ENCODE data around the gene P2RY13.

Gene P2RY13

DNA sequence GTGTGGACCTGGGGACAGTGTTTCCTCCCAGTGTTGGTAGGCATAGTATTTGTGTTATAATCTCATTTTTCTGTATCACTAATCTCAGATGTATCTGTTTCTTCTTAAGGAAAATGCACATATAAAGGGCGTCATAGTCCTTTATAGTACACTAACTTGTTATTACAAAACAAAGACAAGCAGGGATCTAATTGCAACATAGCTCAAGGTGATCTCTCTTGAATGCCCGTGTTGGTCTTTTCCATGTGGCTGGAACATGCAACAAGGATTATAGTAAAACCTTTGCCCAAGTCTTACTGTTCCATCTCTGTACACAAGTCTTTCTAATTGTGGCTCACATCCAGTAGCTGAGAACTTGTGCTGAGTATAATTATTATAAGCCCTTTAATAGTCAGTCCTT is 9.2 kb downstream of the P2RY13 start:
- DNase-seq (ENCODE audit: low read depth) = no peak

GRCh38 chr3:151319628-151320027 is 9.7 kb downstream of the P2RY13 start:
- no peak for DNase-seq (ENCODE audit: low read depth)

DNA sequence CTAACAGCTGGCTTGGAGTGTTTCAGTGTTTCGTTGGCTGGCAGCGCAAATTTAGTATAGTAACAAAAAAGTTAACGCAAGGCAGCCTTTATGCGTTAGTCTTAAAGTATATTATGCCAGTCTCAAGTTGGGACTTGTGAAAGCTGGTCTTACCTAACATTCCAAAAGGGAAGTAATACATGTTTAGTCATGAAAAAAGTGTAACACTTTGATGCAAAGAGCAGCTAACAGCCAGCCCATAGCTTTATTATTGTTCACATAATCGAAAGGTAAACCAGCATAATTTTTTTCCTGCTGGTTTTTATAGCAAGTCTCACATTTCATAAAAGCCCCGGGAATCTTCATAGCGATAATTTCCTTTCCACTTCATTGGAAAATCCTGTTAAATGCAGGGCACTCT is 10.4 kb downstream of the P2RY13 start:
- DNase-seq (ENCODE audit: low read depth) = no peak

GRCh38 chr3:151318313-151318712 is 11.0 kb downstream of the P2RY13 start:
- no peak for DNase-seq (ENCODE audit: low read depth)

DNA sequence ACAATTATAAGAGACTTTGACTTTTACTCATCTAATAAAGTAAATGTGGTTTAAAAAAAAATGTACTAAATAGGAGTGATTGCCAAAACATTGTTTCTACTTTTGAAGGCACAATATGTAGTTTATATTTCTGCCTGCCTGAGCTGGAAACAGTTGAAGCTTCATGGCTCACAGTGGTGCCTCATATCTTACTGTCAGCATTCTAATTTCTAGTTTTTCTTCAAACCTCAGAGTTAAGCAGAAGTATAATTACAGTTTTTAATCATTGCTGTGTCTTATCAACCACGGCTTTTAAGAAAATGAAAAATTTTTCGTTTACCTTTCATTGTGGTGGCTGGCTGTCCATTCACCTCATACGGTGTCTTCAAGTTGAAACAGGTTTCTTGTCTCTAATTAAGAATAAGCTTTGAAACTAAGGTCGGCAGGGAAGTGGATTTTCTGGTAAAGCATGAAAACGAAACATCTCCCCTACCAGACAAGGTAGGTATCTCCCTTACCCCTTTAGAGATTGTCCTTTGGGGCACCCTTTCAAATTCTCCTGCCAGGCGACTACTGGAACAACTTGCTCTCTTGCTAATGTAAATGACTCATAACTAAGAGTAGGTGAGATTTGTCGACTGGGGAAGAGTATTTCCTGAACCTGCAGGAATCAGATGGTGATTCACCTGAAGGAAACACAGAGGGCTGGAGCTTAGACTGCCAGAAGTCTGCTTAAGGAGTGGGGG is 12.9 kb downstream of the P2RY13 start, which contains the start of gene GPR87:
GPR87 (minus strand) TSS at position 554 of the 725 bp plus-strand sequence. CDS start 16,720 bp downstream, outside the sequence.
- DNase-seq (ENCODE audit: low read depth) = no peak

GRCh38 chr3:151315846-151316245 is 13.5 kb downstream of the P2RY13 start:
- DNase-seq (ENCODE audit: low read depth) = no peak

- DNase-seq (ENCODE audit: low read depth) = no peak
Measured at GRCh38 chr3:151315136-151315535, 14.2 kb downstream of the P2RY13 start.

GRCh38 chr3:151314593-151314992 is 14.8 kb downstream of the P2RY13 start:
- DNase-seq (ENCODE audit: low read depth) = no peak

- no peak for DNase-seq (ENCODE audit: low read depth)
Measured at GRCh38 chr3:151314137-151314536, 15.2 kb downstream of the P2RY13 start.

- DNase-seq (ENCODE audit: low read depth) = no peak
Measured at GRCh38 chr3:151312972-151313371, 16.4 kb downstream of the P2RY13 start.

GRCh38 chr3:151309566-151309965 is 19.8 kb downstream of the P2RY13 start:
- DNase-seq (ENCODE audit: low read depth) = no peak

- DNase-seq (ENCODE audit: low read depth) = no peak
Measured at GRCh38 chr3:151307583-151308488, 21.5 kb downstream of the P2RY13 start.

- DNase-seq (ENCODE audit: low read depth) = no peak
Measured at GRCh38 chr3:151307131-151307530, 22.2 kb downstream of the P2RY13 start.

GRCh38 chr3:151306168-151306810 is 23.1 kb downstream of the P2RY13 start:
- DNase-seq (ENCODE audit: low read depth) = no peak

DNA sequence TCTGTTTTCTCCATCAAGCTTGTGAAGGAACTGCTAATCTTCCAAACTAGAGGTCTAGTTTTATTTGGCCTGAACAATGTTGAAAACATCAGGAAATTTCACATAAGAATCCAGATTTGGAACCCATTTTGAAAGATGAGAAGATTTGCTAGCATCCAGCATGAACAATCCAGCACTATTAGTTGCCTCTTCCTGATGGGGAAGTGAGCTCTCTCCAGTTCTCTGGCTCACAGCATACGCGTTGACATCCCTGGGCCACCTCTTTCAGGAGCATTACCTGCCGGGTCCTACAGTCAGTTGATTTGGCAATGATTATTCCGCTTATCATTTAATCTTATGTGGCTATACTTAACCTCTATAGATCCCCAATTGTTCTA is 23.6 kb downstream of the P2RY13 start:
- no peak for DNase-seq (ENCODE audit: low read depth)

DNA sequence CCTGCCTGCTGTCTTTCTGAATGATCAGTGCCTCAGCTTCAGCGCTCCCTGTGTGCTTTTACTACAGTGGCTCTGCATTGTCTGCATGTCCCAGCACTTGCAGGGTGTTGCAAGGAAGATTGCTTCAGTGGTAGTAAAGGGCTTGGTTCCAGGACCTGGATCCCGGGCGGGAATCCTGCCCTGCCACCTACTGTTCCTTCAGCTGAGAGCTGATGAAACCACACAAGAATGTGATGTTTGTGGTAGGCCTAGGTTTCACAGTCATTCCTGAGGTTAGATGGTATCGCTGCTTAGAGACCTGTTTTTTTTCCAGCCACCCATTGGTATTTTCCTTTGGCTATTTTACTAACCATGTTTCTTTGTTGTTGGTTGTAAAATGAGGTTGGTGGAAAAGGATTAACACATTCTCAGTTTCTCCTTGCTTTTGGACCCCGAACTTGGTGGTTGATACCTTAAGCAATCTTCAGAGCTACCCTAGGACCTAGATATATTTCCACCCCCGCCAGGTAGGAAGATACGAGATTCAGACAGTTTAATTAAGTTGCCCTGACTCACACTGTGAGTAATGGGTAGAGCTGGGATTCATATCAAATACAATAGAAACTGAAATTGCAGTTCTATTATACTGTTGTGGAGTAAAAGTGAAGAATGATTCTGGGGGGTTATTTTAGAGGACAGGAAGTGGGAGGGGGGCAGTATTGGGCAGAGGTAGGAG is 24.1 kb downstream of the P2RY13 start:
- no peak for DNase-seq (ENCODE audit: low read depth)

DNA sequence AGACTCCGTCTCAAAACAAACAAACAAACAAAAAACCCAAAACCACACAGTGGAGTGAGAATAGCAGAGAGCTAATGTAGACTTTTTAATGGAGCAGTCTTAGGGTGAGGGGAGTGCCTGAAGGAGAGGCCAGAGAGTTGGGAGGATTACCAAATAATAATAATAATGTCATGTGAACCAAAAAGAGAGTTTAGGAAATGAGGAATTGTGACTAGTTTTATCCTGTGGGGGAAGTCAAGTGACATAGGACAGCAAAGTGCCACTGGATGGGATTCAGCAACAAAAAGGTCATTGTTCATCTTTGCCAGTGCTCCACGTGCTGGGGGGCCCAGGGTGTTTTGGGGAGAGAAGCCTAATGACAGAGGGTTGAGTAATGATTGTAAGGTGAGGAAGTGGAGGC is 25.6 kb downstream of the P2RY13 start:
- DNase-seq (ENCODE audit: low read depth) = no peak

DNA sequence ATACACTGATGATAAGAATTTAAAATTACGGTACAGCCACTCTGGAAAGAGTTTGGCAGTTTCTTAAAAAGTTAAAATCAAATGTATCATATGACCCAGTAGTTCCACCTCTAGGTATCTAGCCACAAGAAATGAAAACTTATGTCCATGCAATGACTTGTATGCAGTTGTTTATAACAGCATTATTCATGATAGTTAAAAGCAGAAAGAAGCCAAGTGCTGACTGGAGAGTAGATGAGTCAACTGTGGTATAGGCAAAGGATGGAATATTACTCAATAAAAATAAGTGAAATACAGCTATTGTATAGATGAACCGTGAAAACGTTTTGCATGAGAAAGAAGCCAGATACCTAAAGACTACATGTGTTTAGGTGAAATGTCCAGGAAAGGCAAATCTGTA is 27.6 kb downstream of the P2RY13 start:
- DNase-seq (ENCODE audit: low read depth) = no peak

- DNase-seq (ENCODE audit: low read depth) = no peak
Measured at GRCh38 chr3:151300539-151300938, 28.8 kb downstream of the P2RY13 start.

- DNase-seq (ENCODE audit: low read depth) = no peak
Measured at GRCh38 chr3:151299006-151299405, 30.3 kb downstream of the P2RY13 start.

DNA sequence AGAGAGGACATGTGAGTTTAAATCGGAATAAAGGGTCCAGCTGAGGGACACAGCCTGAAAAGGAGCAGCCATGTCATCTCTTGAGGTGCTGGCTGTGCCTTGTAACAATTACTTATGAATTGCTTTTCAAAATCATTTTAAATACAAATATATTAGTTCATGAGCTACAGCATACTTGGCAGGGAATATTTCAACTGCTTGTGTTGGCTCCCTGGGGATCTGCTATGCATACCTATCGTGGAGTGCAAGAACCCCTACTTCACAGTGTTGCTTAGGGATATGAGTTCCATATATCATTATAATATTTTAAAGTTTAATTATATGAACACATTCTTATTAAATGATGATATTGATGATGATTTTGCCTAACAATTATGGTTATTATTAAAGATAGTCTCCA is 31.9 kb downstream of the P2RY13 start:
- DNase-seq (ENCODE audit: low read depth) = no peak

GRCh38 chr3:151296226-151296625 is 33.1 kb downstream of the P2RY13 start:
- no peak for DNase-seq (ENCODE audit: low read depth)
